ENCODE results near the gene FAM222A.

The FAM222A gene

DNA sequence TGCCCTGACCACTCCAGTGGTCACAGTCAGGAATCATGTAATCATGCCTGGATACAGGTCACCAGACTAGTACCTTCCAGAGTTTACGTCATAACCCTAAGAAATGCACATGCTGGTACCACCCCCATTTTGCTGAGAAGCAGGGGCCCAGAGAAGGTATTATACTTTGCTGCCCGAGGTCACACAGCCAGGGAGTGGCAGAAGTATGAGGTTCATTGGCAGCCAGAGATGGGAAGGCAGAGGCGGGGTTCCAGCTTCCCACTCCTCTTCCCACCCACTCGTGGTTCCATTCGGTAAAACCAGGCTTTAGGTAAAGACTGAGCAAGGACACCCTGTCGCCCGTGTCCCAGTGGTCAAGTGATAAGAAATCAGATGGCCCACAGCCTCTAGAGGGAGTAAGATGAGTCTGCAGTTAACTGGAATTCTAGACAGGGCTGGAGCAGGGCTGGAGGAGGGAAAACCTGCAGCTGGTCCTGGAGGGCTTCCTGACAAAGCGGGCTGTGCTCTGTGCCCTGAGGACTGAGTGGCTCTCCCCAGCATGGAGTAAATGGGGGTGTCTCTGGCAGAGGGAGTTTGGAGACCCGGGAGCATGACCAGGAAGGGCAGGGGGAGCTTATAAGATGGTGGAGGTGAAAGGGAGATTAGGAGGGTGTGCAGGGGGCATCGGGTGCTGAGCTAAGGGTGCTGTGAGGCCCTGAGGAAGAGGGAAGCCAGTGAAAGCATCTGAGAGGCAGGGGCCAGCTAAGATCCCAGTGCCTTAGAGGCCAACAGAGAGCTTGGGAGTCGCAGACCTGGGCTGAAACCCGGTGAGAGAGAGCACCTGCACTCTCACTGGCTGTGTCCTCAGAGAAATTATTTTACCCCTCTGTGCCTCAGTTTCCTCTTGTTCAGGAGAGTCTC, 5.7 kb downstream of the FAM222A start:
- peaks cover 50% of the 10 kb centered on the region for H3K4me1 ChIP-seq (ENCODE audit: control insufficient read depth, insufficient read depth, low read length)

DNA sequence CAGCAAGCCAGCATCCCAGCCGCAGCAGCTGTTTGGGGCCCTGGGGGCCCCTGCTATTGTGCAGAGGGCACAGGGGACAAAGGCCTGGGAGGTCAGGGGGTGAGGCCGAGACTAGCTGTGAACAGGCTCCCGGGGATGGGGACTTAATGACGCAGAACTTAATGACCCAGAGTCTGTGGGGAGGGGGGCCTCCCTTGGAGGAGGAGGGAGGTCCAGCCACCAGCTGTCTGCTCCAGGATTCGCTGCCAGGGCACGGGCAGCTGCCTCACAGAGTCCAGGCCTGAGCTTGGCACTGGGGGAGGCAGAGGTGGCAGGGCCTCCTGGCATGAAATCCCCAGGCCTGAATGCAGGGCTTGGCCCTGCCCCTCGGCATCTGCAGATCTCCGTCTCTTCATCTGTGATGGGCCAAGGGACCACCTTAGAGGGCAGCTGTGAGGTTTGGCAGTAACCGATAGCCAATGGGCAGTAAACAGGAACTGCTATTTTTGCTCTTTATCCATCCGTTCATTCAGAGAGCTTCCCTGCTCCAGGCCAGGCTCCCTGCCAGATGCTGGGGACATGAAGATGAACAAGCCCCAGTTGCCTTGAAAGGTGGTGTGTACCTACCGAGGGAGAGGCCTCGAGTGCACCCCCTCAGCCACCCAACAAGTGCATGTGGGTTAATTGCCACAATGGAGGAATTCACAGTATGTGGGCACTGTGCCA, 6.7 kb downstream of the FAM222A start:
- no peak overlapping the region for H3K9ac ChIP-seq (ENCODE audit: low read length in 2 of 2)
- peaks cover 54% of the 10 kb centered on the region for H3K4me1 ChIP-seq (ENCODE audit: control insufficient read depth, insufficient read depth, low read length)
- H3K4me3 ChIP-seq (ENCODE audit: low read length in 2 of 2): no peak overlapping the region
- H3K27ac ChIP-seq (ENCODE audit: low read length): no peak overlapping the region
- no peaks in the 10 kb centered on the region for H3K9me3 ChIP-seq (ENCODE audit: control insufficient read depth in 2 of 2, low read length in 2 of 2)
- no peaks in the 10 kb centered on the region for H3K36me3 ChIP-seq (ENCODE audit: control insufficient read depth in 2 of 2, insufficient read depth in 2 of 2, low read length in 2 of 2)
- peaks cover 15 to 28% of the 10 kb centered on the region in 2 donors for H3K27me3 ChIP-seq (ENCODE audit: control insufficient read depth in 1 of 2, insufficient read depth in 2 of 2, low read length in 2 of 2)

More for the DNA sequence above, 5.7 kb downstream of the FAM222A start:
- peaks cover 15 to 32% of the 10 kb centered on the region in 2 donors for H3K27me3 ChIP-seq (ENCODE audit: control insufficient read depth in 1 of 2, insufficient read depth in 2 of 2, low read length in 2 of 2)
- no peaks in the 10 kb centered on the region for H3K9me3 ChIP-seq (ENCODE audit: control insufficient read depth in 2 of 2, low read length in 2 of 2)
- H3K4me3 ChIP-seq (ENCODE audit: low read length in 2 of 2): no peak overlapping the region
- H3K9ac ChIP-seq (ENCODE audit: low read length in 2 of 2): no peak overlapping the region
- H3K36me3 ChIP-seq (ENCODE audit: control insufficient read depth in 2 of 2, insufficient read depth in 2 of 2, low read length in 2 of 2): no peaks in the 10 kb centered on the region
- no peak overlapping the region for H3K27ac ChIP-seq (ENCODE audit: low read length)

DNA sequence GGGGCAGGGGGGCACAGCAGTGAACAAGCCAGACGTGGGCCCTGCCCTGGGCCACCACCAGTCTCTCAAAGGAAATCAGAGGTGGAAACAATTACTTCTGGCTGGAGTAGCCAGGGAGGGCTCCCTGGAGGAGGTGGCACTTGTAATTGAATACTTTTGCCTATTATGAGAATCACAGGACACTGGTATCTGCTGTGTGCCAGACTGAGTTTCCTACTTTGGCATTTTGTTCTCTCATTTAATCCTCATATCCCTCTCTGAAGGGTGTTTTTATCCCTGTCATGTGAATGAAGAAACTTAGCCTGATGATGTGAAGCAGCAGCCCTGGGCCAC, 7.2 kb downstream of the FAM222A start:
- no peak overlapping the region for H3K27ac ChIP-seq (ENCODE audit: low read length)
- H3K4me3 ChIP-seq (ENCODE audit: low read length in 2 of 2): no peak overlapping the region
- no peaks in the 10 kb centered on the region for H3K36me3 ChIP-seq (ENCODE audit: control insufficient read depth in 2 of 2, insufficient read depth in 2 of 2, low read length in 2 of 2)
- H3K4me1 ChIP-seq (ENCODE audit: control insufficient read depth, insufficient read depth, low read length): peaks cover 57% of the 10 kb centered on the region
- no peak overlapping the region for H3K9ac ChIP-seq (ENCODE audit: low read length in 2 of 2)
- no peaks in the 10 kb centered on the region for H3K9me3 ChIP-seq (ENCODE audit: control insufficient read depth in 2 of 2, low read length in 2 of 2)
- peaks cover 15 to 28% of the 10 kb centered on the region in 2 donors for H3K27me3 ChIP-seq (ENCODE audit: control insufficient read depth in 1 of 2, insufficient read depth in 2 of 2, low read length in 2 of 2)

DNA sequence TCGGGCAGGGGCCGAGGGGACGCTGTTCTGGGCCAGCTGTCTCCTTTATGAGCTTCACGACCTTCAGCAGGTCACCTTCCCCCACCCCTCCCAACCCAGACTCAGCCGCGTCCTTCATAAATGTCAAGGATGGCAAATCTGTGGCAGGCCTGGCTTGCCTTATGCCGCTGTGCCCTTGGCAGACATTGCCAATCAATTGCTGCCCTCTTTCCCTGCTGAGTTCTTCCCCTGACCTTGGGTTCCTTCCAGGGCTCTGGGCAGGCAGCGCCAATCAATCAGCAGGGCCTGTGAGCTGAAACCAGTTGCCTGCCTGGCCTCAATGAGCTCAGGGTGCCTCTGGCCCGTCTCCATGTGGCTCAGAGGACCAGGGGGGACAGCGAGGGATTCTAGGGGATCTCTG, 7.7 kb downstream of the FAM222A start:
- no peak overlapping the region for H3K27ac ChIP-seq (ENCODE audit: low read length)
- no peak overlapping the region for H3K4me3 ChIP-seq (ENCODE audit: low read length in 2 of 2)
- no peak overlapping the region for H3K9ac ChIP-seq (ENCODE audit: low read length in 2 of 2)
- no peaks in the 10 kb centered on the region for H3K36me3 ChIP-seq (ENCODE audit: control insufficient read depth in 2 of 2, insufficient read depth in 2 of 2, low read length in 2 of 2)
- peaks cover 15 to 28% of the 10 kb centered on the region in 2 donors for H3K27me3 ChIP-seq (ENCODE audit: control insufficient read depth in 1 of 2, insufficient read depth in 2 of 2, low read length in 2 of 2)
- peaks cover 57% of the 10 kb centered on the region for H3K4me1 ChIP-seq (ENCODE audit: control insufficient read depth, insufficient read depth, low read length)
- no peaks in the 10 kb centered on the region for H3K9me3 ChIP-seq (ENCODE audit: control insufficient read depth in 2 of 2, low read length in 2 of 2)

DNA sequence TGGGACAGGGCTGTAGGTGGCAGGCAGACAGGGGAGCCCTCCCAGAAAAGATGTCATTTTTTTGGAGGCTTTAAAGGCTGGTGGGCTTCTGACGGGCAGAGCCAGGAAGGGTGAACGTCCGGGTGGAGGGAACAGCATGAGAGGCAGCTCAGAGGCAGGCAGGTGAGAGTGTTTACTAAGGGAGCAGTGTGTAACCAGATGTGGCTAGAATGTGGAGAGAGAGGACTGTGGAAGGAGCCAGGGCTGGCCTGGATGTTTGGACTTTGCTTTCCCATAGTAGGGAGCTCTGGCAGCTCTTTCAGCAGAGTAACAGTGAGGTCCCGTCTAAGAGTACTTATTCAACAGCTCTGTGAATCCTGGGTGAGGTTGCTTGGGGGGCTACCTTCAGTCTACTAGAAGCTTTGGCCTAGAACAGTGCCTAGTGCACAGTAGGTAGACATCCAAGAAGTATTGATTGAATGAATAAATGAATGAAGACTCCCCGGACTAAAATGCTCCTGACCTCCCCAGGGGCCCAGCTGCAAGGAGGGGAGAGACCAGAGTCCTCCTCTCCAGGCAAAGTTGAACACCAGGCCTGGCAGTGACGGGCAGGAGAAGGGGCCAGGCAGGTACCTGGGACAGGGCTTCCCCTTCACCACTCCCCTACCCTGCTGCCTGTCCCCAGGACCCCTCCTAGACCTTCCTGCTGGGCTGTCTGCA, 8.5 kb downstream of the FAM222A start:
- H3K4me3 ChIP-seq (ENCODE audit: low read length in 2 of 2): no peak overlapping the region
- H3K4me1 ChIP-seq (ENCODE audit: control insufficient read depth, insufficient read depth, low read length): peaks cover 52% of the 10 kb centered on the region
- no peaks in the 10 kb centered on the region for H3K9me3 ChIP-seq (ENCODE audit: control insufficient read depth in 2 of 2, low read length in 2 of 2)
- H3K9ac ChIP-seq (ENCODE audit: low read length in 2 of 2): no peak overlapping the region
- peaks cover 15 to 20% of the 10 kb centered on the region in 2 donors for H3K27me3 ChIP-seq (ENCODE audit: control insufficient read depth in 1 of 2, insufficient read depth in 2 of 2, low read length in 2 of 2)
- H3K36me3 ChIP-seq (ENCODE audit: control insufficient read depth in 2 of 2, insufficient read depth in 2 of 2, low read length in 2 of 2): no peaks in the 10 kb centered on the region
- H3K27ac ChIP-seq (ENCODE audit: low read length): no peak overlapping the region

DNA sequence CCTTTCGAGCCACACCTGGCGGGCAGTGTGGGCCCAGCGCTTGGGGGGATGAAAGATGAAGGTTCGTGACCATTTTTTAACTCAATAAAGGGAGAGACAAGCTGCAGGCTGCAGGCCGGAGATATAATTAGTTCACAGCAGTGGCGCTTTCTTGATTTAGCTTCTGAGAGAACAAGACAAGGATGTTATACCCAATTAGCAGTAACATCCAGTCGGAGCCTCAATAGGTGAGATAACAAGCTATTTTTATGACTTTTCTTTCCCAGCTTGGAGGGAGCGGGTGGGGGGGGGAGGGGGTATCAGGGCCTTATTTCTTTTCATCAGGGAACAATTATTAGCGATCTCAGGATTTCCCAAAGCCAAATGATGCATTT, 9.1 kb downstream of the FAM222A start:
- H3K4me3 ChIP-seq (ENCODE audit: low read length in 2 of 2): no peak overlapping the region
- H3K36me3 ChIP-seq (ENCODE audit: control insufficient read depth in 2 of 2, insufficient read depth in 2 of 2, low read length in 2 of 2): no peaks in the 10 kb centered on the region
- no peak overlapping the region for H3K9ac ChIP-seq (ENCODE audit: low read length in 2 of 2)
- H3K9me3 ChIP-seq (ENCODE audit: control insufficient read depth in 2 of 2, low read length in 2 of 2): no peaks in the 10 kb centered on the region
- peaks cover 13 to 14% of the 10 kb centered on the region in 2 donors for H3K27me3 ChIP-seq (ENCODE audit: control insufficient read depth in 1 of 2, insufficient read depth in 2 of 2, low read length in 2 of 2)
- H3K4me1 ChIP-seq (ENCODE audit: control insufficient read depth, insufficient read depth, low read length): peaks cover 54% of the 10 kb centered on the region
- no peak overlapping the region for H3K27ac ChIP-seq (ENCODE audit: low read length)

DNA sequence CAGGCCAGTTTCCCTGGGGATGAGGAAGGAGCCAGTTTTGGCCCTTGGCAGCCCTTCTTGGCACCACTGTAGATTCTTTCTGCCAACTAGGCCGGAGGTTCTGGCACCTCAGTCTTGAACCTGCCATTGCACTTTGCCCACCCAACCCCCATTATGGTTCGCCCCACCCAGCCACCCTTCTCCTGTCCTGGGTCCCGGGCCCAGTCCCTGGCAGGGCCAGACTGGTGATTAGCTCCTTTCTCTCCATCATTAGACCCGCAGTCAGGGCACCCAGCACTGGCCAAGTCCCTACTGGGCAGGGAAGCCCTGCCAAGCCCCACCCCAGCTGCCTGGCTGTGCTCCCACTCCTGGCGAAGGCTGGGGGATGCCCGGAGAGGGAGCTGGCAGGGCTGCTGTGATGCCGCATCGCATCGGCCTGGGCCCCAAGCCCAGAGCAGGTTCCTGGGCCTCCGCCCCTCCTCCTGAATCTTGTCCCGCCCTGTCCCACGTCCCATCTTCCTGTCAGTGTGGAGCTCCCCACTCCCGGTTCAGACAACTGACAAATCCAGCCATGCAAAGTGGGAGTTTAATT, 9.8 kb downstream of the FAM222A start:
- H3K9ac ChIP-seq (ENCODE audit: low read length in 2 of 2): no peak overlapping the region
- no peak overlapping the region for H3K27ac ChIP-seq (ENCODE audit: low read length)
- H3K9me3 ChIP-seq (ENCODE audit: control insufficient read depth in 2 of 2, low read length in 2 of 2): no peaks in the 10 kb centered on the region
- no peaks in the 10 kb centered on the region for H3K36me3 ChIP-seq (ENCODE audit: control insufficient read depth in 2 of 2, insufficient read depth in 2 of 2, low read length in 2 of 2)
- H3K27me3 ChIP-seq (ENCODE audit: control insufficient read depth in 1 of 2, insufficient read depth in 2 of 2, low read length in 2 of 2): peaks cover 9 to 11% of the 10 kb centered on the region in 2 donors
- H3K4me3 ChIP-seq (ENCODE audit: low read length in 2 of 2): no peak overlapping the region
- peaks cover 51% of the 10 kb centered on the region for H3K4me1 ChIP-seq (ENCODE audit: control insufficient read depth, insufficient read depth, low read length)

DNA sequence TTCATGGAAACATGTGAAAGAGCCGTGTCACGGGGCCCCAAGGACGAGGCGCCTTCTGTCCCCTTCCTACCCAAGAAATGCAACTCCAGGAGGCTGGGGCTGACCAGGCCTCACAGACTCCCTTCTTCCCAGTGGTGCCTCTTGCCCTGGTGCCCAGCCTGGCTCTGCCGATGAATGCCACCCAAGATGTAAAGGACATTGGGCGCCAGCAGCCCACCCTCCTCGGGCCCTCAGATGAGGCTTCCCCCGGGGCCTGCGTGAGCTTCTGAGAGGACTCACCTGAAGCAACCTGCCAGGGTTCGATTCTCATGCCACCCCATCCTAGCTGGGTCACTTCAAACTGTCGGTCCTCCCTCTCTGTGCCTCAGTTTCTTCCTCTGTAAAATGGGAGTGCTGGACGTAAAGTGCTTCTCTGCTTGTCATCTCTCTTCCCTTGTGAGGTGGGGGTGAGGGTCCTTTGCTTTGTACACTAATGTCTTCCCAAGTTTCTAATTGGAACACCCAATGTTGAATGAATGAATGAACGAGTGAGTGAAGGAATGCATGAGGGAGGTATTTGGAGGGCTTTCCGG, 10.8 kb downstream of the FAM222A start:
- Histone ChIP-seq H3K4me1 (ENCODE audit: control insufficient read depth, insufficient read depth, low read length) (peaks cover 51% of the 10 kb centered on the region), H3K27ac (ENCODE audit: low read length) (no peak overlapping the region), H3K36me3 (ENCODE audit: control insufficient read depth in 2 of 2, insufficient read depth in 2 of 2, low read length in 2 of 2) (no peaks in the 10 kb centered on the region), H3K9me3 (ENCODE audit: control insufficient read depth in 2 of 2, low read length in 2 of 2) (no peaks in the 10 kb centered on the region), H3K27me3 (ENCODE audit: control insufficient read depth in 1 of 2, insufficient read depth in 2 of 2, low read length in 2 of 2) (peaks cover 0 to 4% of the 10 kb centered on the region in 2 donors), H3K9ac (ENCODE audit: low read length in 2 of 2) (no peak overlapping the region), H3K4me3 (ENCODE audit: low read length in 2 of 2) (no peak overlapping the region)

DNA sequence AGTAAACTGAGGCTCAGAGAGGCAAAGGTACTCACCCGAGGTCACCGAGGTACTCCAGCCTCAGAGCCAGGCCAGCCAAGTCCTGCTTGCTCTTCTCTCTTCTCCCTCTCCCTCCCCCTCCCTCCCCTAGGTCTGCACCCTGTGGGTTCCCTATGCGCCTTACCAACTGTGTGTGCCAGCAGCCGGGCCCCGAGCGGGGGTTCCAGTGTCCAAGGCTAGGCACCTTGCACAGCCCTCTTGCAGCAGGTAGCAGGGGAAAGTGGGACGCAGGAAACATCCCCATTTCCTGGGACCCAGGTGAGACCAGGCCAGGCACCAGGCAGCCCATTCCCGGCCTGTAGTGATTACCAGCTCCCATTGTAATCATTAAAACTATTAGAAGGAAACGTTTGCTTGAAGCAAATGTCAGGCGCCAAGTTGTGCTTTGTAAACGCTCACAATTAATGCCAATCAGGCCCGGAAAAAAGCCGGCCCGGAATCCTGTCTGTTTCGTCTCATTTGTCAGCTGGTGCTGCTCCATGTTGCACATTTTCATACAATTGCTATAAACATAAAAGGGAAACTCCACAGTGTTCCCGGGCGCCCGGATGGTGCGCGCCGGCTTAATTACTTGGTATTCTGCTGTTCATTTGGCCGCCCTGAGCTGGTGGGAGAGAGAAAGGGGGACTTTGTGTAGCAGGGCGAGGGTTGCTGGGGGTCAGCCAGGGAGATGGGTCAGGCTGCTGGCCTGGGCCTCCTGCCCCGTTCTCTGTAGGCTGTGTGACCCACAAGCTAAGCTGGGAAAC, 11.9 kb downstream of the FAM222A start:
- H3K9ac ChIP-seq (ENCODE audit: low read length in 2 of 2): no peak overlapping the region
- H3K36me3 ChIP-seq (ENCODE audit: control insufficient read depth in 2 of 2, insufficient read depth in 2 of 2, low read length in 2 of 2): no peaks in the 10 kb centered on the region
- peak overlapping the region in 1 of 2 donors; percentile 20 for H3K4me3 ChIP-seq (ENCODE audit: low read length in 2 of 2)
- no peak overlapping the region for H3K27ac ChIP-seq (ENCODE audit: low read length)
- no peaks in the 10 kb centered on the region for H3K27me3 ChIP-seq (ENCODE audit: control insufficient read depth in 1 of 2, insufficient read depth in 2 of 2, low read length in 2 of 2)
- H3K4me1 ChIP-seq (ENCODE audit: control insufficient read depth, insufficient read depth, low read length): peaks cover 48% of the 10 kb centered on the region
- H3K9me3 ChIP-seq (ENCODE audit: control insufficient read depth in 2 of 2, low read length in 2 of 2): no peaks in the 10 kb centered on the region

DNA sequence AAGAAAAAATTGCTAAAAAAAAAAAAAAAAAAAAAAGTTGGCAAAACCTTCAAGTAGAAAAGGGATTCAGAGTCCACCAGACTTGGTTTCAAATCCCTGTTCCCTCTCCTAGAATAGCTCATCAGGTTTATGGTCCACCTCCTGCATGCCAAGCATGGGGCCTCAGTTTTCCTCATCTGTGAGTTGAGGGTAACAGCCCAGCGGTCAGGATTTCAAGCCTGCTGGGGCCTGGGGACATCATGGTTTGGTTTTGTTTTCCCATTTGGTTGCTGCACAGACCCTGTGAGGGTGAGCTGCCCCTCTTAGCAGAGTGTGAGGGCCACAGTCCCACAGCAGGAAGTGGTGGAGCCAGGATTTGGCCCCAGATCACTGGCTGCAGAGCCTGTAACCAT, 12.5 kb downstream of the FAM222A start:
- Histone ChIP-seq H3K27ac (ENCODE audit: low read length) (no peak overlapping the region), H3K4me1 (ENCODE audit: control insufficient read depth, insufficient read depth, low read length) (peaks cover 42% of the 10 kb centered on the region), H3K9ac (ENCODE audit: low read length in 2 of 2) (no peak overlapping the region), H3K9me3 (ENCODE audit: control insufficient read depth in 2 of 2, low read length in 2 of 2) (no peaks in the 10 kb centered on the region), H3K36me3 (ENCODE audit: control insufficient read depth in 2 of 2, insufficient read depth in 2 of 2, low read length in 2 of 2) (no peaks in the 10 kb centered on the region), H3K27me3 (ENCODE audit: control insufficient read depth in 1 of 2, insufficient read depth in 2 of 2, low read length in 2 of 2) (no peaks in the 10 kb centered on the region), H3K4me3 (ENCODE audit: low read length in 2 of 2) (no peak overlapping the region)
